Activated CD8-positive, alpha-beta memory T cell treated with anti-CD3 and anti-CD28 coated beads for 24 hours (primary cell): Measurements from ENCODE around the gene CETN2.
"Not testable (repeated sequence)": the region's sequence is repeated elsewhere in the genome, so short reads cannot be mapped to it uniquely, and the experiment has no call there.

ENCODE experiments used
- DNase-seq: peaks from one replicate; pipeline ENCODE4 v3.0.0-alpha.2; 2020

Gene CETN2

DNA sequence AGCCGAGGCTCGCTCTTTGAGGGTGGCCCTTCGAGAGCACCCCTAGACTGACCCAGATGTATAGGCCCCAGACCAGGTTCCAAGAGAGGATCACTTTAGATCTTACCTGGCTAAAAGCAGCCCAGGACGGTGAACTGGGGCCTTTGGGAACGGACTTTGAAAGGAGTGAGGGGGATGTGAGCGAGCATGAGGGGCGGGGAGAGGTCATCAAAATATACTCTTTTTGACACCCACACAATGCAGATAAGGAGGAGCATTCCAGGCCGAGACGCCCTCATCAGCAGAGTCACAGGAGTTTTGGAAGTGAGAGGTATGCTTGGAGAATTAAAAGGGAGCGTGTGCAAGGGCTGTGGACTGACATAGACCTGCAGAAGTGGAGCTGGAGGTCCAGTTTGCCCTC is 834 bp upstream of the CETN2 start:
- DNase-seq, result no peak

DNA sequence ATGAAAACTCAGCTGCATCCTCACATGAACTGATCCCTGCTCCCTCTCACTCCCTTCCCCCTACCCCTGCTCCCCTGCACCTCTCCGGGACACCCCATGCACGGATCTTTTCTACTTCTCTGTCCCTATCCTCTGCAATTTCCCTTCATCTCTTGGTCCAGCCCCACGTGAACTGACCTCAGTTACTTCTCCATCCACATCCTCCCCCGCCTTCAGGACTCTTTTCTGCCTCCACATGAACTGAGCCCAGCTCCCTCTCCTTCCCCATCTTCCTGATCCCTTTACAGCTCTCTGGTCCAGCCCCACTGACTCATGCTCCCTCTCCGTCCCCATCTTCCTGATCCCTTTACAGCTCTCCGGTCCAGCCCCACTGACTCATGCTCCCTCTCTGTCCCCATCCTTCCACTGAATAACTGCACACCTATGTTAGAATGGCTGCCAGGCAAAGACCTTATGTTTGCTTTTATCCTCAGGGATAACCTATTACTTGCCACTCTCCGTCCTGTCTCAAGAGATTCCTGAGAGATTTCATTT is 5.6 kb downstream of the CETN2 start:
- no peak for DNase-seq

DNA sequence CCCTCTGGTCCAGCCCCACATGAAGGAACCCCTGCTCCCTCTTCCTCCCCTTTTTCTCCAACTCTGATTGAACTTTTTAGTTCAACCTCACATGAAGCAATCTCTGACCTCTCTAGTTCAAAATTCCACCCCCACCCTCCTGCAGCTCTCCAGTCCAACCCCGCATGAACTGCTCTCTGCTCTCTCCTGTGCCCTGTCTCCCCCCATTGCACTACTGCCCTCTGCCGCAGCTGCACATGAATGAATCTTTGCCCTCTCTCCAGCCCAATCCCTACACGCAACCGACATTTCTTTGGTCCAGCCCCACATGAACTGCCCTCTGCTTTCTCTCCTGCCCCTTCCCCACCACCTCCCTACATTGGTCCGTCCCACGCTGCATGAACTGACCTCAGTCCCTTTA is 6.9 kb downstream of the CETN2 start:
- DNase-seq, result no peak

DNA sequence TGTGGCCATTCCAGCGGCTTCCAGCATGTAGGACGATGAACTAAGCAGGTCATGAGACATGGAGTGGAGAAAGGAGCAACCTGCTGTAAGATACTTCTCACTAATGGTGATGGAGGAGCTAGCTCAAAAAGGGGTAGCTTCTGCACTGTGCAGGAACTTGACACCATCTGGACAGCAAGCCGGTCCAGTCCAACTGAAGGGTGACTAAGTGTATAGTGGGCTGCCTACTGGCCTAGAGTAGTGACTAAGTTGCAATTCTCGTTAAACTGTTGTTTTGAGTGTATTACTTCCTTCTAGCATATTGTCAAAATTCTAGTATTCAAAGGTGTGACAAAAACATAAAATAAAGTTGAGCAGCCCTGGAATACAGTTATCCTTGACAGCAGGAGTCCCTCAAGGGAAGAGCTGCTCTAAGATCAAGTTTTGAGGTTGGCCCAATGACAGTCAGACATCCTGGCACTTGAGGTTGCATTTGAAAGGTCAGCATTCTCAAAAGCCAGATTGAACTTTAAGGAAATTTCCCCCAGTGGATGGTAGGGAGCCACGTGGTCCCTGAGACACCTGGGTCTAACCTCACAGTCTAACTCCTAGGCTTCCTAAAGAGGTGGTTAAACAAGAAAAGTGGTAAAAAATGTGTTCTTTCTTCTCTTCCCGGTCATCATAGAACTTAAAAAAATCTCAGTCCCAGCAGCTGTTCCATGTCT is 8.0 kb downstream of the CETN2 start:
- no peak for DNase-seq

DNA sequence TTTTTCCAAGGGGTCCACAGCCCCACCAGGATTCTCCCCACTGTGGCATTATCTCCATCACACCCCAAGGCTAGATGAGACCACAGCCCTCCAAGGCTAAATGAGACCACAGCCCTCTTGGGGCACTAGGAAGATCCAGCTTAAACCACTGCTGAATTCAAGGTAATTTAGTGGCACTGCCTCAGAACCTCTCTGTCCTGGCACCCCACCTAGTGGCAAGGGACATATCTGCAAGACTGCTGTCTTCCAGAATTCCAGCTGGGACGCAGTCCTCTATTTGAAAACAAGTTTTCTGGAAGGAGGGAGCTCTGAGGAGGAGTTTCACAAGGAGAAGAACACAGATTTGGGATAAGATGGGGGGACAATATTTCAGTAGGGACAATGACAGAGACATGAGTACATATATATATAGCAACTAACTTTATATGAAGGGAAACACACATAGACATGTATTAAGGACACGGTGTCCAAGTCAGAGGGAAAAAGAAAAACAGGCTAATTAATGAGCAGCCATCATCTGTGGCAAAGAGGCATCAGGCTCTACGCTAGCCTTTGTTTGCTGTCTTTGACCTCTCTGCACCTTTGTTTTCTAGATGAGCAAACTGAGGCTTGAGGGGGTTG is 9.3 kb downstream of the CETN2 start:
- no peak for DNase-seq

DNA sequence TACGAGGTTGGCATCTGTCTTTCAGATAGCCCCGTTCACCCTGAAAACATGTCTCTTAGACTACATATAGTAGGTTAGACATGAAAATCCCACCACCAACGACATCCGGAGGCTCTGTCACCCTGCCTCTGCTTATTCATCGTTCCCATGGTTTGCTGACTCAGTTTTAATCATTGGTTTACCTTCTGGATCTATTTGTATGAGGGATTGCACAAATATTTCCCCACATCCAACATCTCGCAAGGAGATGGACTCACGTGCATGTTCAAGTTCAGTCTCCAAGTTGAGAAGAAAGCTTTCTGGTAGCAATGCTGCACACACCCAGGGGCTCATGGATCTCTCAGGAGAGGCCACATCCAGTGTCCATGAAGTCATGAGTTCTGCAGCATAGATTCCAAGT is 10.8 kb downstream of the CETN2 start:
- no peak for DNase-seq

DNA sequence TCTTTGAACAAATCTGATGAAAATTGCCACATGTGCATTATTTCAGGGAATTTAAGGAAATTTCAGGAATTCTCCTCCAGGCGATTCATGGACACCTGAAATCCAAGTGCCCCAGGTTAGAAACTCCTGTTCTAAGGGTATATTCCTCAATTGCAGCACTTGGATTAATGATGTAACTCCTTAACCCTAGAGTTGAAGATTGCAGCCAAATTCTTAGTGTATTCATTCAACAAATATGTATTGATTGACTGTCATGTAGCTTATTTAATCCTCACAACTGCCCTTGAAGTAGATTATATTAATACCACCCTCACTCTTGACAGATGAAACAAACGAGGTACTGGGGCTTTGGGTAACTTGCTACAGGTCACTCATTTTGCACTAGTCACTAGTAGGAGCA is 11.3 kb downstream of the CETN2 start:
- DNase-seq, result no peak

DNA sequence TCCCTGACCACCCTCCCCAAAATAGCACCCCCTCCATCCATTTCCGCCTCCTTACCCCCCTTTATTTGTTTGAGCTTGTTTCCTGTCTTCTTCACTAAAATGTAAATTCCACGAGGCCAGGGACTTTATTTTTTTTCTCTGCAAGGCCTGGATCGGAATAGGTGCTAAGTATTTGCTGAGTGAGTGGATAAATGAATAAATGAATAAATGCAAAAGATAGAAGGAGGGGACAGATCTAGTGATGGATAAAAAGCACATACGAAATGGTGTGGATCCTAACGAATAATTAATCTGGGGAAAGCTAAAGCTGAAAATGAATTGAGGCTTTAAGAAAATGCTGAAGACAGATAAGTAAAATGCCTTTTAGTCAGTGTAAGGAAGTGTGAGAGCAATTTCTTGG is 12.2 kb downstream of the CETN2 start:
- no peak for DNase-seq

DNA sequence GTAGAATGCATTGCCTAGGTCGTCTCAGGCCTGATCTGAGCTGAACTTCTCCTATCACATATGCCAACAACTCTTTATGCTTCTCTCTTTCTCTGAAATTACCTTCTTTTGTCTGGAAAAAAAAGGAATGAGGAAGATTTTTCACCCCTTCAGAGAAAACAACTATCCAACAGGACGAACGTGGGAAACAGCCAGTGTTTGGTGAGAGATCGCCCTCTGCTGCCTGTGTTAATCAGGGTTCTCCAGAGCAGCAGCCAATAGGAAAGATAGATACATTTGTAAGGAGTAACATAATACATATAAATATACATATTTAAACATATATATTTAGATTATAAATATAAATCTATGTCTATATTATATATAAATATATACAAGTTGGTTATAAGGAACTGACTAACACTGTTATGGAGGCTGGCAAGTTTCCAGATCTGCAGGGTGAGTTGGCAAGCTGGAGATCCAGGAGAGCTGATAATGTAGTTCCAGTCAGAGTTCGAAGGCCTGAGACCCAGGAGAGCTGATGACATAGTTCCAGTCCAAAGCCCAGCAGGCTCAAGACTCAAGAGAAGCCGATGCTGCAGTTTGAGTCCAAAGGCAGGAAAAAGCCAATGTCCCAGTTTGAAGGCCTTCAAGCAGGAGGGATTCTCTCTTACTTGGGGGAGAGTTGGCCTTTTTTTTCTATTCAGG is 13.3 kb downstream of the CETN2 start:
- DNase-seq, result no peak

DNA sequence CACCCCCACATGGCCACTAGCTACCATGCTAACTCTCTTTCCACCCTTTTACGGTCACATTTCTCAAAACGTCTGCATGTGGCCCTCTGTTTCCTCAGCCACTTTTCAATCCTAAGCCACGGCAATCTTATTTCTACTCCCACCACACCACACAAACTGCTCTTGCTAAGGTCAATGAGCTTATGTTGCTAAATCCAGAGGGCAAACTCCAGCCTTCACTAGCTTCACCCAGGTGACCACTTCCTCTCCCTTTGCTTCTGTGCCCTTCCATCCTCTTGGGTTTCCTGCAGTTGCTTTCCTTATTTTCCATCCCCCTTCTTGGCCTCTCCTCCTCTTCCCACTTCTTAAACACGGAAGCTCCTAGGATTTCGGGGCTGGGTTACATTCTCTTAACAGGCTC is 16.5 kb downstream of the CETN2 start:
- no peak for DNase-seq

DNA sequence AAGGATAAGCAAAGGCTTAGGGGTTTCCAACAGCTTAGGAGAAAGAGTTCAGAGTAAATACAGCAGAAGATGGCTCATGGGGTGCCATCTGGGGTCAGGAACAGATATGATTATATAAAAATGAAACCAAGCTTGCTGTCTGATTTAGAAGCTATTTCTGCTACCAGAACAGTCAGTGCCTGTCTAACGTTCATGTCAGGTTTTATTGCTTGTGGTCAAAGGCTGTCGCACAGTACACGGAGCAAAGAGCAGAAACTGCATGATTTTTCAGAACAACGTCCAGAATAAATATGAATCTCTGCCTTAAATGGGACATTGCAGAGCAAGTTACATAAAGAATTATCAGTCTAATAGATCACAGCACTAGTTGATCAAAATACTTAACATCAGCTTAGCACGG is 17.4 kb downstream of the CETN2 start:
- DNase-seq, result no peak

DNA sequence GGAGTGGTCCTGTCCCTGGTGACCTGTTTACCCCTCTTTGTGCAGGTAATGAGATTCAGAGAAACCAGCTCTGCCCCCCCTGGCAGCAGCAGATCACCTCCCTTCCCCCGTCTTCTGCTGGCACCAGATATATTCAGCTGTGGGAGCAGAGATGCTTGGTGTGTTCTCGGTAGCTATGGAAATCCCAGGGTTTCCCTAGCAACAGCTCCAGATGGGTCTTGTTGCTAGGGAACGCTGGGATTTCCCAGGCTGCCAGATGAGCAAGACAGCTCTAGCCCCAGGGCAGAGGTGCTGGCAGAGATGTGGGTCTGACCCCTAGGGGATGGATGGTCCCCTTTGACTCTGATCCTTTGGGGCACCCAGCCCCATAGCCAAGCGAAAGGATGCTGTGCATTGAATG is 20.2 kb downstream of the CETN2 start:
- DNase-seq, result no peak

DNA sequence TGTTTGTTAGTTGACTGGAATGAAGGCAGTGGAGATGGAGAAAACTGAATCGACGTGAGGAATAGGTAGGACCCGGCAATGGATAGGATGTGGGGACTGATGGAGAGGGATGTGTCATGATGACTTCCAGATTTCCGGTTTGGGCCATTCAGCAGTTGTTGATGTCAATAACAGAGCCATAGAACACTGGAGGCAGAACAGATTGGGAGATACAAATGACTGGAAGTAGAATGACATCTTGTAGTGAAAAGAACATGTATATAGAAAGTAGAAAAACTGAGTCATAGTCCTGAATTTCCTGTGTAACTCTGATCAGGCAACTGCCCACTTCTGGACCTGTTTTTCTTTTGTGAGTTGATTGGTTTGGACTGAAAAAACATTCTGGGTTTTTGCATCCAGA is 24.5 kb downstream of the CETN2 start:
- no peak for DNase-seq

DNA sequence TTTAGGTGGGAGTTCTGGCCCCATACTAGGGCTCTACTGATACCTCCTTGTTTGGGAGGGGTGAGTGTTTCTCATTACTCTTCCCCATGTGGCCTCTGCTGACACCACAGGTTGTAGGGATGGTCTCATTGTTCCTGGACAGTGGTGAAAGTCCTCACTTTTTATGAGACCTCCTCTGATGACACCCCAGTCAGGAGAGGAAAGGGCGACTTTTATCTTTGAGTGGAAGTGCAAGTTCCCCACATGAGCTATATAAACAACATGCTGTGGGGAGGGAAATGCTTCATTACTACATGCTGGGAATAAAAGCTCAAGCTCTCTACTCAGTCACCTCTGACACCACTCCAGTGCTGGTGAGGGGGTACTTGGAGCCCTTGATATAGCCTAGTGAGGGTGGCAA is 31.6 kb downstream of the CETN2 start:
- no peak for DNase-seq

DNA sequence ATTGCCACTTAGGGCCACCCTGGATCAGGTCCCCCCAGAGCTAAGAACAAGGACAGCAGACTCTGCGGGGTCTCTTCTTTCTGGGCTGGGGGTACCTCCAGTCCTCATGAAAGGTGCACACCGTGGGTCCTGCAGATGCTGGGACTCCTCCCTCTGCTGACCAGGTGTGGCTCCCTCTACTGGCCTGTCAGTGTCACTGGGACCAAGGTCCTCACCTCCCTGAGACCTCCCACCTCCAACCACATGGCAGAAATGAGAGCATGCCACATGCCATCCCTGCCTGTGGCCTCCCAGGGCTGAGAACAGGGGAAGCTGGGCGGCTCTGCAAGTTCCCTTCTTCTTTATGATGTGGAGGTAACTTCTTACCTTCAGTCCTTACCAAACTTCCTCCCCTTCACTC is 43.5 kb downstream of the CETN2 start:
- not testable (repeated sequence) for DNase-seq
